B cell (primary cell): ENCODE measurements around the gene LITAFD. TPM values are rescaled to one million over a fixed set of nuclear protein-coding genes. Genes with fewer than 3 reads are reported as not detected.

ENCODE experiments used
- ATAC-seq: fragments of 200-7000 bp; cut with Tn5 transposase; one replicate; pipeline ENCODE4 v1.10.0; 2021; ENCODE audit warnings: low read depth, mild to moderate bottlenecking, moderate number of reproducible peaks, moderate library complexity
- CTCF ChIA-PET: fragments of 350-600 bp; sonication (Branson Sonifier 250); formaldehyde crosslinking; loops from one replicate; lab custom pipeline; 2021; ENCODE audit warnings: antibody characterized with exemption, inconsistent platforms; lab: Charles Lee
- POLR2A ChIA-PET: fragments of 350-600 bp; sonication (Branson Sonifier 250); formaldehyde crosslinking; loops from one replicate; lab custom pipeline; 2021; ENCODE audit warnings: antibody characterized with exemption; lab: Charles Lee
- DNase-seq: peaks from one replicate; pipeline ENCODE4 v3.0.0; 2013
- H2AFZ ChIP-seq: 2 replicates; pipeline ENCODE4 v1.6.1; 2012; ENCODE audit warnings: mild to moderate bottlenecking, low read depth, low read length; ENCODE audit not compliant: insufficient read depth, poor library complexity, severe bottlenecking
- H3K27ac ChIP-seq, 2 donors: 1 replicate in 1 of 2; 2 replicates in 1 of 2; pipeline ENCODE4 v1.5.1; 2012 to 2013; ENCODE audit warnings: low read length in 2 of 2, mild to moderate bottlenecking in 2 of 2, moderate library complexity in 1 of 2
- H3K27me3 ChIP-seq, 4 experiments: fragments of 200-600 bp in 1 of 4; sonication (generic) in 1 of 4; replicated peaks in 1 of 4; 1 replicate in 2 of 4; 2 replicates in 2 of 4; pipeline versions ENCODE4 v1.6.1 to v1.7.0; 2013 to 2016; ENCODE audit warnings: low read length in 3 of 4, mild to moderate bottlenecking in 2 of 4, mixed read lengths in 1 of 4, moderate library complexity in 1 of 4; ENCODE audit not compliant: insufficient read depth in 4 of 4, control insufficient read depth in 3 of 4; ENCODE audit errors: control extremely low read depth in 1 of 4
- H3K36me3 ChIP-seq, 2 experiments: replicated peaks in 1 of 2; 1 replicate in 1 of 2; 2 replicates in 1 of 2; pipeline versions ENCODE4 v1.6.1 to v1.7.1; 2013; ENCODE audit warnings: low read length in 1 of 2; ENCODE audit not compliant: insufficient read depth in 2 of 2, control insufficient read depth in 1 of 2; ENCODE audit errors: control extremely low read depth in 1 of 2, extremely low read depth in 1 of 2
- H3K4me1 ChIP-seq, 2 donors: fragments of 200-600 bp in 1 of 2; sonication (generic) in 1 of 2; 1 replicate in 1 of 2; 2 replicates in 1 of 2; pipeline versions ENCODE4 v1.5.1 to v1.6.1; 2013 to 2017; ENCODE audit warnings: low read length in 2 of 2; ENCODE audit not compliant: control insufficient read depth in 2 of 2, insufficient read depth in 2 of 2
- H3K4me2 ChIP-seq: replicated peaks from 2 replicates; pipeline ENCODE3; 2012; ENCODE audit warnings: mild to moderate bottlenecking, low read depth, low read length; ENCODE audit not compliant: poor library complexity, severe bottlenecking
- H3K4me3 ChIP-seq, 5 experiments: fragments of 200-600 bp in 1 of 5; sonication (generic) in 1 of 5; 1 replicate in 3 of 5; 2 replicates in 2 of 5; pipeline versions ENCODE4 v1.5.1 to v1.7.0; 2011 to 2016; ENCODE audit warnings: low read length in 4 of 5, mild to moderate bottlenecking in 4 of 5, low read depth in 2 of 5, control low read depth in 1 of 5, moderate library complexity in 1 of 5; ENCODE audit not compliant: insufficient read depth in 1 of 5; ENCODE audit errors: control extremely low read depth in 1 of 5, extremely low read depth in 1 of 5
- H3K79me2 ChIP-seq: fragments of 200-600 bp; sonication (generic); one replicate; pipeline ENCODE4 v1.6.0; 2016; ENCODE audit warnings: low read length; ENCODE audit not compliant: control insufficient read depth, insufficient read depth
- H3K9ac ChIP-seq: fragments of 200-600 bp; sonication (generic); 2 replicates; pipeline ENCODE4 v1.6.1; 2017; ENCODE audit warnings: mild to moderate bottlenecking, low read length, moderate library complexity
- H3K9me3 ChIP-seq, 3 donors: one replicate each; pipeline versions ENCODE4 v1.6.1 to v1.7.1; 2013; ENCODE audit warnings: low read length in 2 of 3; ENCODE audit not compliant: control insufficient read depth in 2 of 3, insufficient read depth in 1 of 3; ENCODE audit errors: control extremely low read depth in 1 of 3
- H4K20me1 ChIP-seq: 2 replicates; pipeline ENCODE4 v1.6.0; 2012; ENCODE audit warnings: mild to moderate bottlenecking, low read length; ENCODE audit not compliant: insufficient read depth, control insufficient read depth, poor library complexity, severe bottlenecking
- H3K27ac Mint-ChIP-seq: one replicate; pipeline ENCODE4 v1.8.0; 2021; ENCODE audit warnings: mixed read lengths
- H3K27me3 Mint-ChIP-seq: one replicate; pipeline ENCODE4 v1.8.0; 2021; ENCODE audit warnings: mixed read lengths
- H3K4me1 Mint-ChIP-seq: one replicate; pipeline ENCODE4 v1.8.0; 2021; ENCODE audit warnings: mixed read lengths
- H3K4me3 Mint-ChIP-seq: one replicate; pipeline ENCODE4 v1.8.0; 2021; ENCODE audit warnings: mixed read lengths
- H3K9me3 Mint-ChIP-seq: one replicate; pipeline ENCODE4 v1.8.0; 2022; ENCODE audit warnings: mixed read lengths; ENCODE audit not compliant: insufficient read depth
- EZH2 ChIP-seq: IDR thresholded peaks from 2 replicates; pipeline ENCODE4 v1.6.1; 2012; ENCODE audit warnings: borderline replicate concordance, low read depth, mild to moderate bottlenecking, moderate library complexity, low read length; ENCODE audit not compliant: insufficient read depth, poor library complexity, severe bottlenecking
- WGBS: methylation state at CpG from one replicate; pipeline ENCODE4 v1.1.5; 2013; ENCODE audit warnings: missing lambda C conversion rate; ENCODE audit not compliant: insufficient coverage; 5-methylcytosine and 5-hydroxymethylcytosine counted together
- intact Hi-C: fragments of 100-400 bp; cut with micrococcal nuclease; formaldehyde crosslinking; loops from one replicate; pipeline ENCODE4 v1.10.0; 2022
- polyA plus RNA-seq: library from polyadenylated mRNA; depleted of rRNA; stranded (reverse); fragments of >200 nt; gene quantifications from 2 replicates; pipeline ENCODE4 v1.2.3, GENCODE V29; 2012
- total RNA-seq, 2 donors: library from RNA; stranded (reverse); fragments of 120-200 nt in 1 of 2; gene quantifications; 1 replicate in 1 of 2; 2 replicates in 1 of 2; pipeline versions ENCODE4 v1.2.3 to v1.2.4, GENCODE V29; 2013 to 2022
- TF ChIP-seq, protein P1 (sequence below): fragments of 200-600 bp; IDR thresholded peaks from one replicate; pipeline ENCODE4 v1.8.0; 2022; ENCODE audit warnings: antibody characterized with exemption, mild to moderate bottlenecking

The LITAFD gene
- total and polyA plus RNA-seq, 2 donors (not counting 1 experiment from before 2014, with no cell fraction given) = not detected

GRCh38 chr16:8880839-8881510 lies 1.2 kb upstream of the LITAFD start:
- H3K4me1 Mint-ChIP-seq = peaks cover 13% of the 10 kb centered on the region
- DNase-seq (no peak), ATAC-seq (no peak)
- H4K20me1 ChIP-seq = no peaks in the 10 kb centered on the region
- H3K4me2 ChIP-seq = no peak overlapping the region
- H3K79me2 ChIP-seq = no peaks in the 10 kb centered on the region
- POLR2A ChIA-PET = interaction anchor here (3.2 kb wide), 1 partner anchor 10 kb away, joined by 11 read pairs; no protein-coding TSS in a partner anchor
- H3K4me3 ChIP-seq = no peak overlapping the region
- no peak overlapping the region for H3K4me3 Mint-ChIP-seq
- no peak overlapping the region for H3K27ac Mint-ChIP-seq
- peaks cover 0 to 11% (median 5%) of the 10 kb centered on the region in 4 experiments for H3K27me3 ChIP-seq
- no peaks in the 10 kb centered on the region for H3K9me3 Mint-ChIP-seq
- H3K27me3 Mint-ChIP-seq = peaks cover 17% of the 10 kb centered on the region
- peaks cover 0 to 14% of the 10 kb centered on the region in 2 donors for H3K4me1 ChIP-seq
- no peak overlapping the region for H2AFZ ChIP-seq
- intact Hi-C loops = loop anchor here (1.0 to 5.0 kb wide), 3 partner anchors 84 to 314 kb away; partner anchors contain the start of genes PMM2 and TMEM186
- H3K36me3 ChIP-seq = no peaks in the 10 kb centered on the region
- no peaks in the 10 kb centered on the region for H3K9me3 ChIP-seq
- CTCF ChIA-PET = interaction anchor here (0.8 to 5.7 kb wide), 28 partner anchors 7 to 314 kb away, joined by 3 to 46 read pairs (median 4); partner anchors contain the start of genes ABAT, CARHSP1 and METTL22
- 100% methylated on average over 6 of the region's 8 CpGs for WGBS
- TF ChIP-seq, protein P1, sequence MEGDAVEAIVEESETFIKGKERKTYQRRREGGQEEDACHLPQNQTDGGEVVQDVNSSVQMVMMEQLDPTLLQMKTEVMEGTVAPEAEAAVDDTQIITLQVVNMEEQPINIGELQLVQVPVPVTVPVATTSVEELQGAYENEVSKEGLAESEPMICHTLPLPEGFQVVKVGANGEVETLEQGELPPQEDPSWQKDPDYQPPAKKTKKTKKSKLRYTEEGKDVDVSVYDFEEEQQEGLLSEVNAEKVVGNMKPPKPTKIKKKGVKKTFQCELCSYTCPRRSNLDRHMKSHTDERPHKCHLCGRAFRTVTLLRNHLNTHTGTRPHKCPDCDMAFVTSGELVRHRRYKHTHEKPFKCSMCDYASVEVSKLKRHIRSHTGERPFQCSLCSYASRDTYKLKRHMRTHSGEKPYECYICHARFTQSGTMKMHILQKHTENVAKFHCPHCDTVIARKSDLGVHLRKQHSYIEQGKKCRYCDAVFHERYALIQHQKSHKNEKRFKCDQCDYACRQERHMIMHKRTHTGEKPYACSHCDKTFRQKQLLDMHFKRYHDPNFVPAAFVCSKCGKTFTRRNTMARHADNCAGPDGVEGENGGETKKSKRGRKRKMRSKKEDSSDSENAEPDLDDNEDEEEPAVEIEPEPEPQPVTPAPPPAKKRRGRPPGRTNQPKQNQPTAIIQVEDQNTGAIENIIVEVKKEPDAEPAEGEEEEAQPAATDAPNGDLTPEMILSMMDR = no peak
- no peak for TF ChIP-seq EZH2
- H3K9ac ChIP-seq = no peak overlapping the region
- H3K27ac ChIP-seq = no peak overlapping the region

GRCh38 chr16:8882725-8883377 lies 700 bp downstream of the LITAFD start:
- Mint-ChIP-seq H3K4me3 (no peak overlapping the region), H3K27me3 (peaks cover 17% of the 10 kb centered on the region), H3K9me3 (no peaks in the 10 kb centered on the region), H3K4me1 (peaks cover 17% of the 10 kb centered on the region), H3K27ac (peak overlapping the region; percentile 3)
- intact Hi-C loops = loop anchor here (5.0 kb wide), 1 partner anchor 86 kb away; the partner anchor contains the start of genes PMM2 and TMEM186
- Histone ChIP-seq H3K4me2 (no peak overlapping the region), H3K79me2 (peaks cover 3% of the 10 kb centered on the region), H4K20me1 (peaks cover 7% of the 10 kb centered on the region), H3K4me1 (peaks cover 0 to 18% of the 10 kb centered on the region in 2 donors), H2AFZ (no peak overlapping the region), H3K4me3 (no peak overlapping the region), H3K27me3 (peaks cover 0 to 11% (median 5%) of the 10 kb centered on the region in 4 experiments), H3K27ac (no peak overlapping the region), H3K9ac (no peak overlapping the region), H3K36me3 (no peaks in the 10 kb centered on the region), H3K9me3 (no peaks in the 10 kb centered on the region)
- no peak for ATAC-seq
- POLR2A ChIA-PET = no interaction called here
- 92% methylated on average over 17 of the region's 17 CpGs for WGBS
- no peak for DNase-seq
- TF ChIP-seq EZH2 = no peak
- TF ChIP-seq, protein P1 = no peak
- CTCF ChIA-PET = interaction anchor here (0.6 to 5.7 kb wide), 5 partner anchors 7 to 310 kb away, joined by 3 to 46 read pairs (median 3); no protein-coding TSS in a partner anchor
